CD1c-positive myeloid dendritic cell (primary cell): Measurements from ENCODE around the gene PLCL1.

Experiments used
- DNase-seq: peaks from one replicate; pipeline ENCODE4 v3.0.0-alpha.2; 2016; ENCODE audit errors: extremely low spot score

The PLCL1 gene

GRCh38 chr2:197954328-197954727 is 149.9 kb downstream of the PLCL1 start:
- no peak for DNase-seq

- DNase-seq, result no peak
These were observed 154.3 kb downstream of the PLCL1 start for GRCh38 chr2:197958592-197959150.

- no peak for DNase-seq
These were observed 155.0 kb downstream of the PLCL1 start for GRCh38 chr2:197959383-197959782.

- DNase-seq, result no peak
These were observed 156.4 kb downstream of the PLCL1 start for GRCh38 chr2:197960786-197961185.

GRCh38 chr2:197964720-197965119 is 160.3 kb downstream of the PLCL1 start:
- no peak for DNase-seq

- DNase-seq, result no peak
These were observed 161.4 kb downstream of the PLCL1 start for GRCh38 chr2:197965756-197966155.

- no peak for DNase-seq
These were observed 165.0 kb downstream of the PLCL1 start for GRCh38 chr2:197969391-197969893.

- no peak for DNase-seq
These were observed 167.7 kb downstream of the PLCL1 start for GRCh38 chr2:197972061-197972460.

GRCh38 chr2:197972587-197972986 is 168.2 kb downstream of the PLCL1 start:
- DNase-seq, result no peak

GRCh38 chr2:197973772-197974171 is 169.4 kb downstream of the PLCL1 start:
- no peak for DNase-seq

GRCh38 chr2:197975931-197976519 is 171.6 kb downstream of the PLCL1 start:
- no peak for DNase-seq

- DNase-seq, result no peak
These were observed 174.6 kb downstream of the PLCL1 start for GRCh38 chr2:197978971-197979370.

- no peak for DNase-seq
These were observed 178.2 kb downstream of the PLCL1 start for GRCh38 chr2:197982565-197982964.

GRCh38 chr2:197985029-197985638 is 180.7 kb downstream of the PLCL1 start:
- no peak for DNase-seq

GRCh38 chr2:197986977-197987376 is 182.6 kb downstream of the PLCL1 start:
- DNase-seq, result no peak

- DNase-seq, result no peak
These were observed 186.0 kb downstream of the PLCL1 start for GRCh38 chr2:197990356-197990755.

- no peak for DNase-seq
These were observed 188.2 kb downstream of the PLCL1 start for GRCh38 chr2:197992482-197993133.

- no peak for DNase-seq
These were observed 189.0 kb downstream of the PLCL1 start for GRCh38 chr2:197993363-197993762.

- no peak for DNase-seq
These were observed 189.4 kb downstream of the PLCL1 start for GRCh38 chr2:197993830-197994229.

- DNase-seq, result no peak
These were observed 190.4 kb downstream of the PLCL1 start for GRCh38 chr2:197994751-197995150.

- no peak for DNase-seq
These were observed 192.2 kb downstream of the PLCL1 start for GRCh38 chr2:197996583-197996982.

GRCh38 chr2:197997083-197997541 is 192.7 kb downstream of the PLCL1 start:
- no peak for DNase-seq

- DNase-seq, result no peak
These were observed 194.3 kb downstream of the PLCL1 start for GRCh38 chr2:197998702-197999101.
